ENCODE measurements around the gene COL6A1.
"Not testable (repeated sequence)": the region's sequence is repeated elsewhere in the genome, so short reads cannot be mapped to it uniquely, and the experiment has no call there.

Gene COL6A1

DNA sequence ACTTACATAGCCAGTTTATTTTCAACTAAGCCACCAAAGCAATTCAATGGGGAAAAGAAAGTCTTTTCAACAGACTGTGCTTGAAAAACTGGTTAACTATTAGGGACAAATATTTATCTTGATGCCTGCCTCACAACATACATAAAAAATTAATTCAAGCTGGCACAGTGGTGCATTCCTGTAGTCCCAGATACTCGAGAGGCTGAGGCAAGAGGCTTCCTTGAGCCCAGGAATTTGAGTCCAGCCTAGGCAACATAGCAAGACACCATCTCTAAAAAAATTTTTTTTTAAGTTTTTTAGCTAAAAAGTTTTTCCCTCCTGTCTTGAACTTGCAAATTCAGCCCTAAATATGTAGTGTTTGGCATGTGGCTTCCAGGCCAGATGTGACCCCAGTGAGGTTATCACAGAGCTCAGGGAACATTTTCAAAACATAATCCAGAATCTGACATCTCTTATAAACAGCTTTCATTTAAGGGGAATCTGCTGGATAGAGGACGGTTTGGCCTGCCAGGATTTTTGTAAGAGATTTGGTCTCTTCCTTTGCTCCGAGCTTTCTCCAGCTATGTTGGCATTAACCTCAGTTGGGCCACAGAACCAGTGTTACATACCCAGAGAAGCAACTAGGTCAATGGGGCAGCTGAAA, 46.4 kb downstream of the COL6A1 start:
- DNase-seq (ENCODE audit: low read depth, low spot score): no peak

DNA sequence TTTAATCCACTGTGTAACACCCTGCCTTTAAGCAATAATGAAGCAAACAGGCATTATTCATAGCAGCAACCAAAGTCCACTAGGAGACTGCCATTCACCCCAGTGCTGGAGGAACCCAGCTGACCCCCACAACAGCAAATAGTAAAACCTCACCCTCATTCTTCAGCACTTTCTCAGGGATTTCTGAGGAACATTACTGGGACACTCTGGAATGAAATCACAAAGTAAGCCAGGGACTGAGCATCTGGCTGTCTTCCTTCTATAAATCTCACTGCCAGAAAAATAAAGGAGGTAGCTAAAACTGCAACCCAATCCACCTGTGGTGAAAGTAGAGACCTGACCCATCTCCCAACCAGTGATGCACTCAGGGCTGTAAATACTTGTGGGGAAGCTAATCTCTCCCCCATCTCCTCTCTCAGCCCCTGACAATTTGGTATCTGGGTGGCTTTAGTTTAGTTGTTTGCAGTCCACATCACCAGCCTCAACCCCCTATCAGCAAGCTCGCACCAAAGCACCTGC, 47.1 kb downstream of the COL6A1 start:
- DNase-seq (ENCODE audit: low read depth, low spot score): no peak

DNA sequence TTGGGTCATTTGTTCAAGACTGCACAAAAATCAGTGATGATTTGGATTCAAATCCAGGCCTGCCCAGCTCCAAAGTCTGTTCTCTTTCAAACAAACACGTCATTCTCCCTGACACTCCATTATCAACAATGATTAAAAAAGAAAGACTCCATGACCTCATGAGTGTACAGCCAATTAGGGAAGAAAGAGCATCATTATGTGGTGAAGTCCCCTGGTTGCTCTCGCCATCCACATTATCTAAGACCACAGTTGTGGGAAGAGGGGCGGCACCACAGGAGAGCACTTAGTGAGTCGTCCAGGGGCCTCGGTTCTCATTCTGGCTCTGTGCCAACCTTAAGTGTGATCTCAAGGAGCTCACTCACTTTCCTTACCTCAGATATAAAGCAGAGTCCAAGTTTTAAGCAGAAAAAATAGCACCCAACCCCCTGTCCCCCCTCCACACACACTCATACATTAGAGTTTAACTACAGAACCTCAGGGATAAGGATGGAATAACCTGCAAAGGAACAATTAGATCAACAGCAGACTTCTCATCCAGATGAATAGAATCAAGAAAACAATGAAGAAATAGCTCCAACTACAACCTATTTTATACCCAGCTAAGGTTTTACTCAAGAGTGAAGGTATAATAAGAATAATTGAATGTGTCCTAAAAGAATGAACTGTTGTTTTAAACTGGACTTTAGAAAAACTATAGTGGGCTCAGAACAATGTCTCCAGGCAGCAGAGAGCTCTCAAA, 47.8 kb downstream of the COL6A1 start:
- DNase-seq (ENCODE audit: low read depth, low spot score): no peak

DNA sequence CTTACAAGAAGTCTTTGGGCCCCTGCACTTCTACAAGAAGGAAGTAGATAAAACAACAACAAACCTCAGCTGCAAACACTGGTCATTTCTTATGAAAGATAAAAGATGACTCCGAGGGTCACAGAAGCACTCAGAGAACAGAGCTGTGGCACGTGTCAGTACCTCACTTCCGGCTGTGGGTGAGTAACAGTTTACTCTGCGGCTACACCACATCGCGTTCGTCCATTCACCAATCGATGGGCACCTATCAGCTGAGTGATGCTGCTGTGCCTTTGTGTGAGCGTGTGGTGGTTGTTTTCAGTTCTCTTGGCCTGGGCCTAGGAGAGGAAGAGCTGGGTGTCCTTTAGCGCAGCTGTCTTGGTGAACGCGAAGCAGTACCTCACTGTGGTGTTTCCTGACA, 49.9 kb downstream of the COL6A1 start:
- DNase-seq (ENCODE audit: low read depth, low spot score): no peak

DNA sequence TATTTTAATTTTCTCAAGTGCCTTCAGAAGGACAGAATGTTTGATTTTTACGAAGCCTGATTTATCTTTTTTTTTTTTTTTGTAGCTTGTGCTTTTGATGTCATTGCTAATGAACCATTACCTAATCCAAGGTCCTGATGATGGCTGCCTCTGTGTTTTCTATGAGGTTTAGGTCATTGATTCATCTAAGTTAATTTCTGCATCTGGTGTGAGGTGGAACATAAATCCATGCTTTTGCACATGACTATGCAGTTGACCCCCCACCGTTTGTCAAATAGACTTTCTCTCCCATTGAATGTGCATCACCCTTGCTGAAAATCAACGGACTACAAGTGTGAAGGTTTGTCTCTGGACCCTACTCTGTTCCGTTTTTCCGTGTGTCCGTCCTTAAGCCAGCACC, 50.5 kb downstream of the COL6A1 start:
- DNase-seq (ENCODE audit: low read depth, low spot score): no peak

GRCh38 chr21:46033410-46034400, 52.1 kb downstream of the COL6A1 start:
- no peak for DNase-seq (ENCODE audit: low read depth, low spot score)

DNA sequence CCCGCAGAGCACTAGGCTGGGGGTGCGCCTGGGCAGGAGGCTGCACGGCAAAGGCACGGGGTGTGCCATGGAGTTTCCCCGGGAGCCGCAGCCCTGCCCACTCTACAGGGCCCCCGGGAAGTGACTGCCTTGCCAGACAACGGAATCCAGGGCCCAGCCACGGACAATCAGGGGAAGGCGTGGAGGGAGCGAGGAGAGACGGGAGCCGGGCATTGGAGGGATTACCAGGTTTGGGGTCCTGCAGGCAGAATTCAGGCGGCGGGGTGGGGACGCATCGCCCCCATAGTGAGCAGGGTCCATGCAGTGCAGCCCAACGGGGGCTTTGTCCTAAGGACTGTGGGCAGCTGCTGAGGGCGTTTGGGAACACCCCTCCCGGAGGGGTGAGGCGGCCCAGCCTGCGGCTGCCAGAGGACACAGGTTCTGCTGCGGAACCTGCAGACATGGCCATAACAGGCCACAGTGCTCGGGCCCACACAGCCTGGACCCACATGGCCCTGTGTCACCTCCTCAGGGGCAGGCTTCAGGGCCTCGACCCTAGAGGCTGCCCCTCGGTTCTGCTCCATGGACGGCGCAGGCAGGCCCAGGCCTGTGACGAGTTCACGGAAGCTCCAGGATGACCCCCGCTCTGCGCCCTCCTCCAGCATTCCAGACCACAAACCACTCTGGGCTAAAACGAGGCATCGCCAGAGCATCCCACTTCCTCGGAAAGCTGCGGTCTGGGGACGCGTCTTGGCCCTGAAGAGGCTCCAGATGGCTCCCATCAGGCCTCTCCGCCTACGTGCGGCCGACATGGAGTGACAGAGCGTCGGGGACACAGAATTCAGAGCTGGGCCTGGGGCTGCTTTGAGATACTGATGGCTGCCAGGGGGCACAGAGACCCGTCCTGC, 54.5 kb downstream of the COL6A1 start:
- no peak for DNase-seq (ENCODE audit: low read depth, low spot score)

DNA sequence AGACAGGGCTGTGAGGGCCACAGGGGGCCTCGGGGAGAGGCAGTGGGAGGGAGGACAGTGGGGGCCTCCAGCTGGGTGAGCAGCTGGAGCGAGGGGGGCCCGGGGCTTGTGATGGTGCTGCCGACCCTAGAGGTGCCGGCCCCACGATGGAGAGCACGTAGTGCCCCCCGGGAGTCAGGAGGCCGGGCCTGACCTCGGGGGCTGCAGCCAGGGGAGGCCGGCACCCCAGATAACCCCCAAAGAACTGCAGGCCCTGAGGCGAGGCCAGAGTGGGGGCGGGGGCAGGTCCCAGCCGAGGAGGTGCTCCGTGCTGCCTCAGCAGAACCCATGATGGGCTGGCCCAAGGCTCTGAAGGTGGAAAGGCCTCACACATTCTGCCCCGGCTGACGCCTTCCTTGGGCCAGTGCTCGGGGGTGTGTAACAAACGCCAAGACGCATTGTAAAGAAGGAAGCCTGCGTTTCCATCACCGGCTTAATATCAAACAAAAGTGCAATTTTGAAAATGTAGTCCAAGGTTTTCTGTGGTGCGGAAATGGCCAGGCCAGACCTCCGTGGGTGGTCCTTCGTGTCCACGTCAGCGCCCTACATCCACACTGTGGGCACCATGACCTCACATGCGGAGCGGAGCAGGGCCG, 55.2 kb downstream of the COL6A1 start:
- no peak for DNase-seq (ENCODE audit: low read depth, low spot score)

- no peak for DNase-seq (ENCODE audit: low read depth, low spot score)
Measured at GRCh38 chr21:46037331-46038325, 56.1 kb downstream of the COL6A1 start.

GRCh38 chr21:46038341-46038829, 56.8 kb downstream of the COL6A1 start:
- no peak for DNase-seq (ENCODE audit: low read depth, low spot score)

DNA sequence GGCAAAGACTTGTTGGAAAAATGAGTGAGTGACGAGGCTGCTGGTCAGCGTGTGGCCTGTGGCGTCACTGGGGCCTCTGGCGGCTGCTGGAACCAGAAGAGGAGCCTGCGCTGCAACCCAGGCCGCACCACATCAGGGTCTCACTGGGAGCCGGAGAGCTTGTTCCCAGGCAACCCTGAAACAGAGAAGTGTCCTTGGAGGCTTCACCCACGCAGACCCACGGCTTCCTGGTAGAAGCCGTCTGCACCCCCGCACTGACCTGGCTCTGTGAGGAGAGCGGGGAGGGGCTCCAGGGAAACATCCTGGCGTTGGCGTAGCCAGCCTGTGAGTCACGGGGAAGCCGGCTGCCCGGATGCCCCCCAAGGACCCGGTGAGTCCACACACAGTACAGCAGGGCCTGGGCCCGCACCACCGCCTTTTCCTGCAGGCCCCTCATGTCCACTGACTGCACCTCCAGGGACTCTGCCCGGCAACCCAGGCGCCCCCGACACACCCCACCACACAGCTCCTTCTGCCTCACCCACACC, 57.4 kb downstream of the COL6A1 start:
- DNase-seq (ENCODE audit: low read depth, low spot score): no peak

- DNase-seq (ENCODE audit: low read depth, low spot score): no peak
Measured at GRCh38 chr21:46039891-46040660, 58.5 kb downstream of the COL6A1 start.

- no peak for DNase-seq (ENCODE audit: low read depth, low spot score)
Measured at GRCh38 chr21:46040707-46041106, 59.1 kb downstream of the COL6A1 start.

GRCh38 chr21:46041183-46041582, 59.6 kb downstream of the COL6A1 start:
- no peak for DNase-seq (ENCODE audit: low read depth, low spot score)

GRCh38 chr21:46045154-46045553, 63.6 kb downstream of the COL6A1 start:
- DNase-seq (ENCODE audit: low read depth, low spot score): no peak

DNA sequence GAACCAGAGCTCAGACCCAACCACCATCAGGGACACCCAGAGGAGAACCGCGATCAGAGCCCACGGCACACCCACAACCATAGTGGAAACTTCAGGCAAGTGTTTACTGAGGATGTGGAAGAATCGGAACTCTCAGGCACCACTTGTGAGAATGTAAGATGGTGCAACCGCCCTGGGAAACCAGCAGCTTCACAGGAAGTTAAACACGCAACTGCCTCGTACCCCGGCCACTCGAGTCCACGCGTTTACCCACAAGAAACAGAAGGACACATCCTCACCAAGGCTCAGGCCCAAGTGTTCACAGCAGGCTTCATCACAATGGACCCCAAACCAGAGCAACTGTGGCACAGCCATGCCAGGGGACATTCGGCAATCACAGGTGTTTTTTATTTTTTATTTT, 64.9 kb downstream of the COL6A1 start:
- DNase-seq (ENCODE audit: low read depth, low spot score): no peak

GRCh38 chr21:46046906-46047305, 65.3 kb downstream of the COL6A1 start:
- DNase-seq (ENCODE audit: low read depth, low spot score): not testable (repeated sequence)
